K562 (cell line): Measurements from ENCODE around the gene TXNDC15. TPM values are rescaled to one million over a fixed set of nuclear protein-coding genes. Genes with fewer than 3 reads are reported as not detected.
A peak's percentile ranks its signal among the peaks of the same experiment; 100 is the strongest.

ENCODE experiments used
- CCAR2 ChIP-seq: fragments of 200-400 bp; formaldehyde crosslinking; IDR thresholded peaks from 2 replicates; pipeline ENCODE4 v1.6.1; 2017; ENCODE audit warnings: mild to moderate bottlenecking, low read depth, low read length
- CEBPG ChIP-seq, 3 experiments: fragments of 200-800 bp in 1 of 3; sonication (Bioruptor generic) in 1 of 3; sonication (generic) in 1 of 3; formaldehyde crosslinking in 1 of 3; IDR thresholded peaks in 2 of 3; conservative IDR thresholded peaks in 1 of 3; 2 replicates each; pipeline versions ENCODE4 v1.6.1 to v1.8.0; 2016 to 2022; ENCODE audit warnings: missing compliant biosample characterization in 2 of 3, missing genetic modification characterization in 2 of 3, mild to moderate bottlenecking in 1 of 3, missing genetic modification reagents in 1 of 3
- FOXK2 ChIP-seq, 2 experiments: fragments of 450-650 bp; IDR thresholded peaks in 1 of 2; conservative IDR thresholded peaks in 1 of 2; 2 replicates each; pipeline ENCODE4 v1.6.1; 2016; ENCODE audit warnings: low read depth in 2 of 2, mild to moderate bottlenecking in 1 of 2
- NCOA2 ChIP-seq, 2 experiments: fragments of 450-650 bp; IDR thresholded peaks; 2 replicates each; pipeline ENCODE4 v1.6.1; 2018; ENCODE audit warnings: mild to moderate bottlenecking in 2 of 2, moderate library complexity in 1 of 2; ENCODE audit not compliant: partially characterized antibody in 2 of 2
- NCOA4 ChIP-seq: fragments of 450-650 bp; IDR thresholded peaks from 2 replicates; pipeline ENCODE4 v1.6.1; 2018; ENCODE audit warnings: mild to moderate bottlenecking; ENCODE audit not compliant: partially characterized antibody
- NFIC ChIP-seq: fragments of 450-650 bp; IDR thresholded peaks from 2 replicates; pipeline ENCODE4 v1.6.1; 2017; ENCODE audit warnings: mild to moderate bottlenecking, inconsistent platforms
- NONO ChIP-seq, 2 experiments: fragments of 200-400 bp in 1 of 2; fragments of 450-650 bp in 1 of 2; formaldehyde crosslinking in 1 of 2; IDR thresholded peaks; 2 replicates each; pipeline ENCODE4 v1.6.1; 2017; ENCODE audit warnings: low read depth in 2 of 2, mild to moderate bottlenecking in 2 of 2, moderate library complexity in 2 of 2, low read length in 1 of 2
- SIX5 ChIP-seq, 2 experiments: IDR thresholded peaks; 2 replicates each; pipeline ENCODE4 v1.6.1; 2011; ENCODE audit warnings: low read length in 2 of 2, borderline replicate concordance in 1 of 2, low read depth in 1 of 2, mild to moderate bottlenecking in 1 of 2, moderate library complexity in 1 of 2; ENCODE audit not compliant: insufficient read depth in 1 of 2
- ZEB2 ChIP-seq: fragments of 450-650 bp; IDR thresholded peaks from 2 replicates; pipeline ENCODE4 v1.6.1; 2016
- ZNF253 ChIP-seq: fragments of 250-450 bp; sonication (Bioruptor Pico); conservative IDR thresholded peaks from 2 replicates; pipeline ENCODE4 v1.6.1; 2021; ENCODE audit warnings: mild to moderate bottlenecking
- ZNF507 ChIP-seq: conservative IDR thresholded peaks from 2 replicates; pipeline ENCODE4 v1.6.1; 2017; ENCODE audit warnings: missing genetic modification characterization, missing compliant biosample characterization
- polyA plus RNA-seq, 8 experiments: library from polyadenylated mRNA; depleted of rRNA in 4 of 8; stranded (reverse) in 5 of 8; unstranded in 3 of 8; fragments of >200 nt; fragmentation: Nextera tagmentation in 2 of 8; fragmentation: Illumina TruSeq in 1 of 8; extraction: Ambion mirVana in 2 of 8; extraction: Trizol in 1 of 8; gene quantifications; 2 replicates each; pipeline versions ENCODE4 v1.2.1 to v1.2.3, GENCODE V29; 2011 to 2014; ENCODE audit warnings: inconsistent platforms in 1 of 8, missing spikeins in 1 of 8
- total RNA-seq, 7 experiments: library from RNA; depleted of rRNA in 6 of 7; stranded (reverse); fragments of >200 nt in 6 of 7; fragmentation: Illumina TruSeq in 2 of 7; extraction: Trizol in 2 of 7; gene quantifications; 2 replicates each; pipeline versions ENCODE4 v1.2.1 to v1.2.3, GENCODE V29; 2011 to 2021; ENCODE audit warnings: low replicate concordance in 1 of 7
- TF ChIP-seq, protein P1 (sequence below): fragments of 200-600 bp; sonication (generic); IDR thresholded peaks from one replicate; pipeline ENCODE4 v1.6.1; 2012; ENCODE audit warnings: mild to moderate bottlenecking, low read depth, low read length, inconsistent platforms
- TF ChIP-seq, protein P2 (sequence below): fragments of 450-650 bp; IDR thresholded peaks from 2 replicates; pipeline ENCODE4 v1.6.1; 2018; ENCODE audit warnings: mild to moderate bottlenecking, low read depth; ENCODE audit not compliant: partially characterized antibody

TXNDC15 gene
- total and polyA plus RNA-seq, 9 of the 15 experiments (the other 6 are each of a cell fraction or from before 2014, with no cell fraction given): 3.0 to 15.4 (median 12.3) TPM

DNA sequence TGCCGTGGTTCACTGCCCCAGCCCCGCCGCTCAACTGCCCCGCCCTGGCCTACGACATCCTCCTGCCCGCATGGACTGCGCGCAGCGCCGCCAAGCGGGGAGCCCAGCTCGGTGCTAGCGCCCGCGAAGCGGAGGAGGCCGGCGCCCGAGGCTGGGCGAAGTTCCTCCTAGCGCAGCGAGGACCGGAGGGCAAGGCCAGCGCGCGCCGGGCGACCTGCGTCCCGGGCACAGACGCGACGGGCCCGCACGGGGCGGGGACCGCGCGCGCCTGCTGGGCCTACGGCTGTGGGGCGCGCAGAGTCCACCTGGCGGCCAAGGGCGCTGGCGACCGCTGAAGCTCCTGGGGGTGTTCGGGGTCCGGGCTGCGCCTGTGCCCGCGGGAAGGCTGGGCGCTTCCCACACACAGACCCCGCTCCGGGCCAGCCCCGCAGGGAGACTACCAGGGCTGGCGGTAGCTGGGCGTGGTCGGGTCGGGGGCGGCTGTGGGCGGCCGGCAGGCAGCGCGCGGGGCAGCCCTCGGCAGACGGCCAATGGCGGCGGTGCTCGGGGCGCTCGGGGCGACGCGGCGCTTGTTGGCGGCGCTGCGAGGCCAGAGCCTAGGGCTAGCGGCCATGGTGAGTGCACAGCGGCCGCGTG lies 30.6 kb downstream of the TXNDC15 start, which contains the start of gene PCBD2 (continued):
- TF ChIP-seq, protein P1, sequence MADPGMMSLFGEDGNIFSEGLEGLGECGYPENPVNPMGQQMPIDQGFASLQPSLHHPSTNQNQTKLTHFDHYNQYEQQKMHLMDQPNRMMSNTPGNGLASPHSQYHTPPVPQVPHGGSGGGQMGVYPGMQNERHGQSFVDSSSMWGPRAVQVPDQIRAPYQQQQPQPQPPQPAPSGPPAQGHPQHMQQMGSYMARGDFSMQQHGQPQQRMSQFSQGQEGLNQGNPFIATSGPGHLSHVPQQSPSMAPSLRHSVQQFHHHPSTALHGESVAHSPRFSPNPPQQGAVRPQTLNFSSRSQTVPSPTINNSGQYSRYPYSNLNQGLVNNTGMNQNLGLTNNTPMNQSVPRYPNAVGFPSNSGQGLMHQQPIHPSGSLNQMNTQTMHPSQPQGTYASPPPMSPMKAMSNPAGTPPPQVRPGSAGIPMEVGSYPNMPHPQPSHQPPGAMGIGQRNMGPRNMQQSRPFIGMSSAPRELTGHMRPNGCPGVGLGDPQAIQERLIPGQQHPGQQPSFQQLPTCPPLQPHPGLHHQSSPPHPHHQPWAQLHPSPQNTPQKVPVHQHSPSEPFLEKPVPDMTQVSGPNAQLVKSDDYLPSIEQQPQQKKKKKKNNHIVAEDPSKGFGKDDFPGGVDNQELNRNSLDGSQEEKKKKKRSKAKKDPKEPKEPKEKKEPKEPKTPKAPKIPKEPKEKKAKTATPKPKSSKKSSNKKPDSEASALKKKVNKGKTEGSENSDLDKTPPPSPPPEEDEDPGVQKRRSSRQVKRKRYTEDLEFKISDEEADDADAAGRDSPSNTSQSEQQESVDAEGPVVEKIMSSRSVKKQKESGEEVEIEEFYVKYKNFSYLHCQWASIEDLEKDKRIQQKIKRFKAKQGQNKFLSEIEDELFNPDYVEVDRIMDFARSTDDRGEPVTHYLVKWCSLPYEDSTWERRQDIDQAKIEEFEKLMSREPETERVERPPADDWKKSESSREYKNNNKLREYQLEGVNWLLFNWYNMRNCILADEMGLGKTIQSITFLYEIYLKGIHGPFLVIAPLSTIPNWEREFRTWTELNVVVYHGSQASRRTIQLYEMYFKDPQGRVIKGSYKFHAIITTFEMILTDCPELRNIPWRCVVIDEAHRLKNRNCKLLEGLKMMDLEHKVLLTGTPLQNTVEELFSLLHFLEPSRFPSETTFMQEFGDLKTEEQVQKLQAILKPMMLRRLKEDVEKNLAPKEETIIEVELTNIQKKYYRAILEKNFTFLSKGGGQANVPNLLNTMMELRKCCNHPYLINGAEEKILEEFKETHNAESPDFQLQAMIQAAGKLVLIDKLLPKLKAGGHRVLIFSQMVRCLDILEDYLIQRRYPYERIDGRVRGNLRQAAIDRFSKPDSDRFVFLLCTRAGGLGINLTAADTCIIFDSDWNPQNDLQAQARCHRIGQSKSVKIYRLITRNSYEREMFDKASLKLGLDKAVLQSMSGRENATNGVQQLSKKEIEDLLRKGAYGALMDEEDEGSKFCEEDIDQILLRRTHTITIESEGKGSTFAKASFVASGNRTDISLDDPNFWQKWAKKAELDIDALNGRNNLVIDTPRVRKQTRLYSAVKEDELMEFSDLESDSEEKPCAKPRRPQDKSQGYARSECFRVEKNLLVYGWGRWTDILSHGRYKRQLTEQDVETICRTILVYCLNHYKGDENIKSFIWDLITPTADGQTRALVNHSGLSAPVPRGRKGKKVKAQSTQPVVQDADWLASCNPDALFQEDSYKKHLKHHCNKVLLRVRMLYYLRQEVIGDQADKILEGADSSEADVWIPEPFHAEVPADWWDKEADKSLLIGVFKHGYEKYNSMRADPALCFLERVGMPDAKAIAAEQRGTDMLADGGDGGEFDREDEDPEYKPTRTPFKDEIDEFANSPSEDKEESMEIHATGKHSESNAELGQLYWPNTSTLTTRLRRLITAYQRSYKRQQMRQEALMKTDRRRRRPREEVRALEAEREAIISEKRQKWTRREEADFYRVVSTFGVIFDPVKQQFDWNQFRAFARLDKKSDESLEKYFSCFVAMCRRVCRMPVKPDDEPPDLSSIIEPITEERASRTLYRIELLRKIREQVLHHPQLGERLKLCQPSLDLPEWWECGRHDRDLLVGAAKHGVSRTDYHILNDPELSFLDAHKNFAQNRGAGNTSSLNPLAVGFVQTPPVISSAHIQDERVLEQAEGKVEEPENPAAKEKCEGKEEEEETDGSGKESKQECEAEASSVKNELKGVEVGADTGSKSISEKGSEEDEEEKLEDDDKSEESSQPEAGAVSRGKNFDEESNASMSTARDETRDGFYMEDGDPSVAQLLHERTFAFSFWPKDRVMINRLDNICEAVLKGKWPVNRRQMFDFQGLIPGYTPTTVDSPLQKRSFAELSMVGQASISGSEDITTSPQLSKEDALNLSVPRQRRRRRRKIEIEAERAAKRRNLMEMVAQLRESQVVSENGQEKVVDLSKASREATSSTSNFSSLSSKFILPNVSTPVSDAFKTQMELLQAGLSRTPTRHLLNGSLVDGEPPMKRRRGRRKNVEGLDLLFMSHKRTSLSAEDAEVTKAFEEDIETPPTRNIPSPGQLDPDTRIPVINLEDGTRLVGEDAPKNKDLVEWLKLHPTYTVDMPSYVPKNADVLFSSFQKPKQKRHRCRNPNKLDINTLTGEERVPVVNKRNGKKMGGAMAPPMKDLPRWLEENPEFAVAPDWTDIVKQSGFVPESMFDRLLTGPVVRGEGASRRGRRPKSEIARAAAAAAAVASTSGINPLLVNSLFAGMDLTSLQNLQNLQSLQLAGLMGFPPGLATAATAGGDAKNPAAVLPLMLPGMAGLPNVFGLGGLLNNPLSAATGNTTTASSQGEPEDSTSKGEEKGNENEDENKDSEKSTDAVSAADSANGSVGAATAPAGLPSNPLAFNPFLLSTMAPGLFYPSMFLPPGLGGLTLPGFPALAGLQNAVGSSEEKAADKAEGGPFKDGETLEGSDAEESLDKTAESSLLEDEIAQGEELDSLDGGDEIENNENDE: no peak
- TF ChIP-seq NONO (IDR thresholded peaks at IDR 0.05; ENCODE audit: low read depth in 2 of 2, low read length in 1 of 2): peak; percentile 88 to 94
- no peak for TF ChIP-seq CCAR2
- no peak for TF ChIP-seq ZNF253
- no peak for TF ChIP-seq NCOA4
- TF ChIP-seq, protein P2, sequence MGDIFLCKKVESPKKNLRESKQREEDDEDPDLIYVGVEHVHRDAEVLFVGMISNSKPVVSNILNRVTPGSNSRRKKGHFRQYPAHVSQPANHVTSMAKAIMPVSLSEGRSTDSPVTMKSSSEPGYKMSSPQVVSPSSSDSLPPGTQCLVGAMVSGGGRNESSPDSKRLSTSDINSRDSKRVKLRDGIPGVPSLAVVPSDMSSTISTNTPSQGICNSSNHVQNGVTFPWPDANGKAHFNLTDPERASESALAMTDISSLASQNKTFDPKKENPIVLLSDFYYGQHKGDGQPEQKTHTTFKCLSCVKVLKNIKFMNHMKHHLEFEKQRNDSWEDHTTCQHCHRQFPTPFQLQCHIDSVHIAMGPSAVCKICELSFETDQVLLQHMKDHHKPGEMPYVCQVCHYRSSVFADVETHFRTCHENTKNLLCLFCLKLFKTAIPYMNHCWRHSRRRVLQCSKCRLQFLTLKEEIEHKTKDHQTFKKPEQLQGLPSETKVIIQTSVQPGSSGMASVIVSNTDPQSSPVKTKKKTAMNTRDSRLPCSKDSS: no peak
- no peak for TF ChIP-seq SIX5 (IDR thresholded peaks at IDR 0.05; ENCODE audit: borderline replicate concordance in 1 of 2, insufficient read depth in 1 of 2, low read depth in 1 of 2, low read length in 2 of 2)
- no peak for TF ChIP-seq CEBPG (CRISPR knock-in tag; IDR thresholded peaks at IDR 0.05)
- TF ChIP-seq CEBPG (tag; conservative IDR thresholded peaks at IDR 0.05 in 1 of 2, IDR thresholded peaks at IDR 0.05 in 1 of 2): no peak
- TF ChIP-seq ZEB2: no peak
- TF ChIP-seq NCOA2 (IDR thresholded peaks at IDR 0.05; ENCODE audit: partially characterized antibody in 2 of 2): peak in 1 of 2 experiments; percentile 95
- TF ChIP-seq NFIC: peak; percentile 73
- no peak for TF ChIP-seq ZNF507 (tag)
- TF ChIP-seq FOXK2 (conservative IDR thresholded peaks at IDR 0.05 in 1 of 2, IDR thresholded peaks at IDR 0.05 in 1 of 2; ENCODE audit: low read depth in 2 of 2): no peak
